DMS53 treated with DMSO at 0.1 percent for 48 hours (cell line): ENCODE data around the gene SYT2.
"Not testable (repeated sequence)": the region's sequence is repeated elsewhere in the genome, so short reads cannot be mapped to it uniquely, and the experiment has no call there.

Experiments used
- DNase-seq: peaks from one replicate; lab custom pipeline; 2025; ENCODE audit not compliant: unreplicated experiment; lab: John Stamatoyannopoulos, UW

Gene SYT2

GRCh38 chr1:202710070-202711045, at the start of gene SYT2:
Gene SYT2, minus strand, starts transcription at chr1:202710454. Its CDS starts 104,682 bp downstream, at chr1:202605772.
- no peak for DNase-seq

DNA sequence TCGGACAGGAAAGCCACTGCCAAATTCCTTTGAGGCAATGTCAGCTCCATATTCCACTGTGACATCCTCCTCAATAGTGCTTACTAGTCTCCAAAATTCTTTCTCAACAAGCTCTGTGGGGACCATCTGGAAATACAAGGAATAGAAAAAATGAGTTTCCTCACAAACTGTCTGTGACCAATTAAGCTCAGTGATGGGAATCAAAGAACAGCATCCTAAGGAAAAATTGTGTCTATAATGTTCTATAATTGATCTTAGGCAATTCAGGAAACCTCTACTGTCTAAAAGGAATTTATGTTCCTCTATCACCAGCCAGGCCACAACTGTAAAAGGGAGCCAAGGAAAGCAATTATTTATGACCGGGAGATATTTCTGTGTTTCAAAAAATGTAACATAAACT, 46.1 kb upstream of the SYT2 start:
- no peak for DNase-seq

DNA sequence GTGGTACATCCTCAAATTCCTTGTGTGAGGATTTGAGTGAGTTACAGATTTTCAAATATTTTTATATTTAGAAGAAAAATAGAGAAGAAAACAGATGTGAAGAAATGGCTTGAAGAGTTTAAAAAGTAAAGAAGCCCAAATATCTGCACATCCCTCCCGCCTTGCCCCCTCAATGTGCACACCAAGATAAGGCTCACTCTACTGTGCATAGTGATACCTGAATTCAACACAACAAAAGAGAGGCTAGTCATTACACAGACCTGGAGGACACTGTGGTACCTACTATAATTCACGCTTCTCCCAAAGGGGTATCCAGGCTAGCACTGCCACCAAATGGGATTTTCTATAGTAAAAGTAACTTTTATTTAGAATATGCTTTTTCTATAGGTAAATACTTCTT, 44.0 kb upstream of the SYT2 start:
- no peak for DNase-seq

- DNase-seq = no peak
These were observed 42.5 kb upstream of the SYT2 start for GRCh38 chr1:202752774-202753173.

DNA sequence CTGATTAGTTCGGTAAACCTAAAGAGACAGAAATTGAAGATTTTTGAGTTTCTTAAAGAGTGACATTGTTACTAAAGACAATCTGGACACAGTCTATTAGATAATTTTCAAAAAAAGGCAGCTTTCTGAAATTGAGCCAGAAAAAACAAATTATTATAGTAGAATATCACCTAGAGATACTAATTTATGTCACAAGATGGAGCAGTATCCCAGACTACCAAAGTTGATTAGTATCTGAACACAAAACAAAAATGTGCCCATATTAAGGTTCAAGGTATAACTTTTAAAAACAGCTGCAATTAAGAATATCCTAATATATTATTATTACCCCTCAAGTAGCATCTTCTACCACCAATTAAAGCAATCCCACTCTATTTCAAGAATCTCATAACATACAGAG, 40.5 kb upstream of the SYT2 start:
- DNase-seq = no peak

GRCh38 chr1:202750024-202750423, 39.8 kb upstream of the SYT2 start:
- DNase-seq = no peak

GRCh38 chr1:202745323-202745888, 35.2 kb upstream of the SYT2 start:
- DNase-seq = no peak

- not testable (repeated sequence) for DNase-seq
These were observed 34.5 kb upstream of the SYT2 start for GRCh38 chr1:202744770-202745169.

DNA sequence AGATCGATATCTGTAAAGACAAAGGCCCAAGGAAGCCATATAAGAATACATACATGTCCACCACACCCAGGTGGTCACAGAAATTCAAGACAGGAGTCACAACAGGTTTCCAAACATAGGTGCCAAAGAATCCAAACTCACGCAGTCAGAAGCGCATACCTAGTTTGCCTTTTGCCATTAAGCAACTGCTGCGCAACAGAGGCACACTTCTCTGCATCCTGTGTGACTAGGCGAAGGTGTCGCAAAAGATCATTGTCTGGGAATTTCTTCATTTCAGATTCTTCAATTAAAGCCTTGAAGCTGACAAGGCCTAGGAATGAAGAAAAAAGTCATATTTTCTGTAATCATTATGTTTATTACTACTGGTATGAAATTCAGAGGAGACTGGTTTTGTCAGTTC, 32.2 kb upstream of the SYT2 start:
- DNase-seq = no peak

GRCh38 chr1:202733251-202733650, 23.0 kb upstream of the SYT2 start:
- no peak for DNase-seq

GRCh38 chr1:202728951-202729350, 18.7 kb upstream of the SYT2 start:
- no peak for DNase-seq

- no peak for DNase-seq
These were observed 15.3 kb upstream of the SYT2 start for GRCh38 chr1:202725526-202725925.

GRCh38 chr1:202723708-202724107, 13.5 kb upstream of the SYT2 start:
- no peak for DNase-seq

DNA sequence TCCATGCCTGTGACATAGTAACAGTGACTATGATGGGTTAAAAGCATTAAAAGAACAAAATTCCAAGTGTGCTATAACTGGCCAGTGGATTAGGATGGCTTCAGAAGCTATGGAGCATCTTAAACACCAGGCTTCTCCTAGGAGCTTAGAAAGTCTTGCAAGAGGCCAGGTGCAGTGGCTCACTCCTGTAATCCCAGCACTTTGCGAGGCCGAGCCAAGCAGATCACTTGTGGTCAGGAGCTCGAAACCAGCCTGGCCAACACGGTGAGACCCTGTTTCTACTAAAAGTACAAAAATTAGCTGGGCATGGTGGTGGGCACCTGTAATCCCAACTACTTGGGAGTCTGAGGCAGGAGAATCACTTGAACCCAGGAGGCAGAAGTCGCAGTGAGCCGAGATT, 12.8 kb upstream of the SYT2 start:
- DNase-seq = not testable (repeated sequence)

DNA sequence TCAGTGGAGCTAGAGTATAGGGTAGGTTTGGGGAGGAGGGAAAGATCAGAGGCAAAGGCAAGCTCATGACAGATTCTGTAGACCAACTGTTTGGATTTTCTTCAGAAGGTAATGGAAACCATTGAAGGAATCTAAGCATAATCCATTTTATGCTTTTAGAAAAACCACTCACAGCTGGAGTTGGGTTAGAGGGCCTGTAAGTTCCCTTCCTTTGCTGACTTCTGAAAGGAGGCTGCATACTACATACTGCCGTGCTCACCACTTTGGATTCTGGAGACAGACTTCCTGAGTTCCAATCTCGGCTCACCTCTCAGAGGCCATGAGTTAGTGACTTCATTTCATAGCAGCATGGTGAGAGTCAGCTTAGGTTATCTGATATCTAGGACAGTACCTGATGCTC, 6.4 kb upstream of the SYT2 start:
- DNase-seq = no peak

GRCh38 chr1:202714202-202714601, 3.9 kb upstream of the SYT2 start:
- DNase-seq = not testable (repeated sequence)

- peak; percentile 97 for DNase-seq
These were observed 2.9 kb upstream of the SYT2 start for GRCh38 chr1:202713110-202713509.

DNA sequence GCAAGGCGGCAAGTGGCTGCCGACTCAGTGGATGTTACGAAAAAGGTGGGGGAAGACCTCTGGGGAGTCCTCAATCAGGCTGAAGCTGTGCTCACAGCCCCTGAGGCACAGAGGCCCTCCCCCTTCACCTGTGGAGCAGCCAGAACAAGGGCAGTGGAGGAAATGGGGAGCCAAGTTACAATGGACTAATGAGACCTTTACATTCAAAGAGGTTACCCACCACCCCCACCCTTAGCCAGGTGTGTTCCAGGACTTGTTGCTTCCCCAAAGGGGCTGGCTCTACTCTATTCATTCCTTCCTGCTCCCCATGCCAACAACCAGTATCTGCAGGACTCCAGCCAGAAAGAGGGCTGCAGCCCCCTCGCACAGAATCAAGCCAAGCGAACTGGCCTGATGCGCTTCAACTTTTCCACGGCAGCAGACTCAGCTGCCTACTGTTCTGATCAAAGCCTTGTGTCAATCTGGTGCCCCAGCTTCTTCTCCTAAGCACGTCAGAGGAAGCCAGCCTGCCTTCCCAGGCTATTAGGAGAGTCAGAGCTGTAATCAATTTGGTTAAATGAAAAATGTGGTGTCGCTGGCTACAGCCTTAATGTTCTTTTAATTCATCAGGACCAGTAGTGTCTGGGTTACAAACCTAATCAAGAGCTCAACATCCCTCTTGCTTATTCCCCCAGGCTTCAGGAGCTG, 1.8 kb upstream of the SYT2 start:
- no peak for DNase-seq

DNA sequence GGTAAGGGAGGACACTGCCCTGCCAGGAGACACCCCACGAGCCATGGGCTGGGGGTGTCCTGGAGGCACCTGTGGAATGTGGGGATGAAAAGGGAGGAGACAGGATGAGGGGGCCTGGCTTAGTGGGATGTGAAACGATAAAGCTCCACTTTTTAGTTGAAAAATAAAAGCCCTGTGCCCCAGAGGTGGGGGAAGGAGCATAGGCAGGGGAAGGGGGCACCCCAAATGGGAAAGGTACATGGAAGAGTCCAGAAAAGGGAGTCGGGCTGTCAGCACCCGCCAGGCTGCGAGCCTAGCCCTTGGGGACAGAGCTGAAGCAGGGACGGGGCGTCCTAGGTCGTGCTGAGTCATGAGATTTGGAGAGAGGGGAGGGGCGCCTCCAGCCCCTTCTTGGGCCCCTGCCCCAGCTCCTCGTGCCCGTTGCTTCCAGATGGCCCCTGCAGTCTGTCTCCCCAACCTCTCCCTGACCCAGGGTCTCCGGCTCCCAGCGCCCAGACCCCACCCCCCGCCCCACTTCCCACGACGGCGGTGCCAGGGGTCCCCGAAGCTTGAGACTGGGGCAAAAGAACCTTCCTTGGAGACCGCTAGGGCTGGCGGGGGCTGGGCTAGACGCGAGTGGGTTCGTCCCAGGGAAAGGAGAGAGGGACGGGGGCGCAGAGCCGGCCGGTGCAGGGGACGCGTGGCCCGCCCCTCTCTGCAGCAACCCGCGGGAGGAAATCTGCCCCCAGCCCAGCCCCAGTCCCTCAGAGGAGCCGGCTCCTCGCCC, 795 bp downstream of the SYT2 start:
- no peak for DNase-seq

GRCh38 chr1:202708456-202709275, 1.6 kb downstream of the SYT2 start:
- DNase-seq = no peak
